GM23338 (cell line): ENCODE results near the gene TCEAL1. TPM values are rescaled to one million over a fixed set of nuclear protein-coding genes. Genes with fewer than 3 reads are reported as not detected.

Experiments
- ATAC-seq: fragments of 200-7000 bp; cut with Tn5 transposase; 3 replicates; pipeline ENCODE4 v1.9.1; 2020
- DNase-seq: peaks from one replicate; pipeline ENCODE4 v3.0.0-alpha.2; 2015; ENCODE audit warnings: low spot score
- H2AFZ ChIP-seq: fragments of 200-600 bp; sonication (generic); 2 replicates; pipeline ENCODE4 v1.8.0; 2016; ENCODE audit warnings: antibody characterized with exemption, mild to moderate bottlenecking, moderate library complexity
- H3F3A ChIP-seq: fragments of 200-600 bp; sonication (generic); replicated peaks from 2 replicates; pipeline ENCODE4 v1.8.0; 2017; ENCODE audit warnings: antibody characterized with exemption, mixed run types, low read depth
- H3K27ac ChIP-seq: fragments of 200-600 bp; sonication (generic); 2 replicates; pipeline ENCODE4 v1.6.1; 2016; ENCODE audit warnings: low read depth
- H3K27me3 ChIP-seq: fragments of 200-600 bp; sonication (generic); 2 replicates; pipeline ENCODE4 v1.8.0; 2016; ENCODE audit warnings: mild to moderate bottlenecking, mixed run types, moderate library complexity; ENCODE audit not compliant: insufficient read depth
- H3K36me3 ChIP-seq: fragments of 200-600 bp; sonication (generic); 2 replicates; pipeline ENCODE4 v1.8.0; 2016; ENCODE audit warnings: mild to moderate bottlenecking; ENCODE audit not compliant: insufficient read depth
- H3K4me1 ChIP-seq: fragments of 200-600 bp; sonication (generic); 2 replicates; pipeline ENCODE4 v1.8.0; 2016; ENCODE audit warnings: mild to moderate bottlenecking, moderate library complexity; ENCODE audit not compliant: insufficient read depth
- H3K4me2 ChIP-seq: fragments of 200-600 bp; sonication (generic); 2 replicates; pipeline ENCODE4 v1.7.1; 2017; ENCODE audit warnings: mixed run types
- H3K4me3 ChIP-seq: fragments of 200-600 bp; sonication (generic); 2 replicates; pipeline ENCODE4 v1.6.1; 2016; ENCODE audit warnings: mixed run types
- H3K79me2 ChIP-seq: fragments of 200-600 bp; sonication (generic); replicated peaks from 2 replicates; pipeline ENCODE4 v1.8.0; 2017; ENCODE audit warnings: mild to moderate bottlenecking; ENCODE audit not compliant: insufficient read depth
- H3K9me2 ChIP-seq: fragments of 200-600 bp; sonication (generic); 2 replicates; pipeline ENCODE4 v1.8.0; 2017; ENCODE audit not compliant: insufficient read depth
- H4K20me1 ChIP-seq: fragments of 200-600 bp; sonication (generic); replicated peaks from 2 replicates; pipeline ENCODE4 v1.8.0; 2017; ENCODE audit warnings: mild to moderate bottlenecking; ENCODE audit not compliant: insufficient read depth
- H3K27ac Mint-ChIP-seq: 2 replicates; pipeline ENCODE4 v1.8.0; 2020; ENCODE audit warnings: inconsistent platforms, mild to moderate bottlenecking, moderate library complexity, mixed read lengths
- H3K27me3 Mint-ChIP-seq: 3 replicates; pipeline ENCODE4 v1.8.0; 2022; ENCODE audit warnings: low read depth, mild to moderate bottlenecking, moderate library complexity, mixed read lengths, inconsistent platforms; ENCODE audit not compliant: insufficient read depth, poor library complexity
- H3K36me3 Mint-ChIP-seq: 3 replicates; pipeline ENCODE4 v1.8.0; 2021; ENCODE audit warnings: low read depth, mild to moderate bottlenecking, inconsistent platforms, moderate library complexity, mixed read lengths
- H3K4me1 Mint-ChIP-seq: 3 replicates; pipeline ENCODE4 v1.8.0; 2020; ENCODE audit warnings: mild to moderate bottlenecking, inconsistent platforms, mixed read lengths
- H3K4me3 Mint-ChIP-seq: 3 replicates; pipeline ENCODE4 v1.8.0; 2021; ENCODE audit warnings: moderate library complexity, mild to moderate bottlenecking, inconsistent platforms, mixed read lengths
- H3K9me3 Mint-ChIP-seq: 3 replicates; pipeline ENCODE4 v1.8.0; 2020; ENCODE audit warnings: moderate library complexity, mild to moderate bottlenecking, inconsistent platforms, mixed read lengths
- CREB1 ChIP-seq: fragments of 250-450 bp; sonication (Bioruptor Pico); IDR thresholded peaks from 2 replicates; pipeline ENCODE4 v1.5.0; 2020; ENCODE audit warnings: low read depth, mild to moderate bottlenecking, moderate library complexity
- EZH2phosphoT487 ChIP-seq: fragments of 200-600 bp; sonication (generic); IDR thresholded peaks from one replicate; pipeline ENCODE4 v1.8.1; 2018; ENCODE audit warnings: antibody characterized with exemption; ENCODE audit not compliant: unreplicated experiment
- POLR2AphosphoS5 ChIP-seq: IDR thresholded peaks from 2 replicates; pipeline ENCODE4 v1.6.1; 2016; ENCODE audit warnings: antibody characterized with exemption, low read depth
- STAT1 ChIP-seq: IDR thresholded peaks from one replicate; pipeline ENCODE4 v1.6.1; 2016; ENCODE audit warnings: antibody characterized with exemption; ENCODE audit not compliant: unreplicated experiment
- polyA plus RNA-seq: library from polyadenylated mRNA; unstranded; fragments of >200 nt; fragmentation: Nextera tagmentation; extraction: Ambion mirVana; gene quantifications from 2 replicates; pipeline ENCODE4 v1.2.1, GENCODE V29; 2016
- total RNA-seq: library from RNA; depleted of rRNA; stranded (reverse); fragments of >200 nt; shearing (Covaris generic); gene quantifications from 2 replicates; pipeline ENCODE4 v1.2.3, GENCODE V29; 2014
- TF ChIP-seq, protein P1 (sequence below): IDR thresholded peaks from one replicate; pipeline ENCODE4 v1.6.1; 2018; ENCODE audit warnings: antibody characterized with exemption; ENCODE audit not compliant: unreplicated experiment
- TF ChIP-seq, protein P2 (sequence below): IDR thresholded peaks from 2 replicates; pipeline ENCODE4 v1.6.1; 2016; ENCODE audit warnings: antibody characterized with exemption

Gene TCEAL1
- total and polyA plus RNA-seq, 2 experiments from 2014 or later: 5.8 to 8.8 TPM

DNA sequence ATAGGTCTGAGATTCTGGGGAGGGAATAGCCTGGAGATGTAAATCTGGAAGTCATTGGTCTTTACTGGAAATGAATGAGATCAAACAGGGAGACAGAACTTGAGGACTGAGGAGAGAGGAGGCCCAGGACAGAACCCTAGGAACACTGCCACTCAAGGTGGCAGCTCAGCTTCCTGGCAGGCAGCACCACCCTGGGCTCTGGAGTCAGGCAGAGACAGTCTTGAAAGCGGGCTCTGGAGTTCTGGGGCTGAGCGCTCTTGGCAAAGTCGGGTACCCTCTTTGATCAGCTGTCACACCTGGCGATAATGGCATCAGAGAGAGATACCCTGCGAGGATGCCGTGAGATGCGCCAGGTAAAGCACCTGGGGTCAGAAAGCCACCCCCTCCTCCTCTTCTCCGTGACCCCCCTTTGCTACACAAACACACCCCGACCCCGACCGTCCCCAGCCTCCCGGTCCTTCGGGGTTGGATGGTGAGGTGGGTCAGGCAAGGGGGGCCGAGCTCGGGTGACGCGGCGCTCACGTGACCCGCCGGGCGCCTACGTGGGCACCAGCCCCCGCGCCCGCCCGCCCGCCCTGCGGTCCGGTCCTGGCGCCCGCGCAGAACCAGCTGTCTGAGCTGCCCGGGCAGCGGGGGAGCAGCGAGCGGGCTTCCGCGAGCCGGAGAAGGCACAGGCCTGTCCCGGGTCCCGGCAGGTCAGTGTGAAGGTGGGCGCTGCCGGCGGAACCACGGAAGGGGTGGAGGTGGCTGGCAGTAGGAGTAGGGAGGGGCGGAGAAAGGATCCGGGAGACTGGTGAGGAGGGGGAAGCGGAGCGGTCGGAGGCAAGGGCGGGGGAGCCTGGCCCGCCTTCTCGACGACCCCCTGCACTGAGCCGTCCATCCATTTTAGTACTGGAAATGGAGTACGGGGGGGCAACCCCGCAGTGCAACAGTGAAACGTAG, 21.1 kb upstream of the TCEAL1 start, which contains the start of gene TCEAL3:
TSS of gene TCEAL3 (plus strand) at position 600 of the 942 bp plus-strand sequence. CDS start 1,102 bp downstream, outside the sequence.
- no peak within 1 kb of the TSS for H3K27ac ChIP-seq

DNA sequence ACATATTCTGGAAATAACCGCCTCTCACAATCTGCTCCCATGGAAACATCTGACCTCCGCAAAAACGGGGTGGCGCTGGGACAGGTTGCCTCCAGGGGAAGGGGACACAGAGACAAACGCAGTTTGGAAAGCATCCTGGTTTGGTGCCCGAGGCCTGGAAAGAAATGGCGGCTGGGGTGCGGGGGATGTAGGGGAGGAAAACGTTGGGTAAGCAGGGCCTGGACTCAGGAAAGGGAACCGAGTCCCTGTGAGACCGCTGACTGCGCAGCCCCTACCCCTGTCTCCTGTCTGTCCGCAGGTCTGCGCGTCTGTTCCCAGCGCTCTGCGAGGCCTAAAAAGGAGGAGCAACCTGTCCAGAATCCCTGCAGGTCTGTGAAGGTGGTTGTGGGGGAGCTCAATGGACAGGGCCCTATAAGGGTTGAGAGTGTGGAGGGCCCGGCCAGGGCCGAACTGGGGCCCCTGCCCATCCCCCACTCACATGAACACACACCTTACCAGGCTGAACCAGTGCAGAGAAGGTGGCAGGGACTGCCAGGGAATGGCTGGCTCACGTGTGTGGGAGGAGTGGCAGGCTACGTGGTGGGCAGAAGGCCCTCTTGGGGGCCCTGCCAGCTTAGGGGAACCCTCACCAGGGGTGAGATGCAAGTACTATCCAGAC, 20.3 kb upstream of the TCEAL1 start:
- Mint-ChIP-seq H3K27ac (peak overlapping the region; percentile 80), H3K4me3 (peak overlapping the region; percentile 86), H3K27me3 (peaks cover 6% of the 10 kb centered on the region), H3K36me3 (peaks cover 6% of the 10 kb centered on the region; the same call in 1 of the 3 replicates), H3K4me1 (peaks cover 13% of the 10 kb centered on the region), H3K9me3 (no peaks in the 10 kb centered on the region; the same call in 2 of the 3 replicates)
- H4K20me1 ChIP-seq: no peaks in the 10 kb centered on the region
- 0 out of 2 replicates have a peak overlapping the region, but pooled peaks have one; percentile 63 for H2AFZ ChIP-seq
- no peak for DNase-seq
- no peak overlapping the region for H3K27ac ChIP-seq
- H3K27me3 ChIP-seq: peaks cover 9% of the 10 kb centered on the region; the same call in 1 of the 2 replicates
- no peak for TF ChIP-seq CREB1 (CRISPR knock-in tag)
- no peak for TF ChIP-seq POLR2AphosphoS5
- TF ChIP-seq, protein P1, sequence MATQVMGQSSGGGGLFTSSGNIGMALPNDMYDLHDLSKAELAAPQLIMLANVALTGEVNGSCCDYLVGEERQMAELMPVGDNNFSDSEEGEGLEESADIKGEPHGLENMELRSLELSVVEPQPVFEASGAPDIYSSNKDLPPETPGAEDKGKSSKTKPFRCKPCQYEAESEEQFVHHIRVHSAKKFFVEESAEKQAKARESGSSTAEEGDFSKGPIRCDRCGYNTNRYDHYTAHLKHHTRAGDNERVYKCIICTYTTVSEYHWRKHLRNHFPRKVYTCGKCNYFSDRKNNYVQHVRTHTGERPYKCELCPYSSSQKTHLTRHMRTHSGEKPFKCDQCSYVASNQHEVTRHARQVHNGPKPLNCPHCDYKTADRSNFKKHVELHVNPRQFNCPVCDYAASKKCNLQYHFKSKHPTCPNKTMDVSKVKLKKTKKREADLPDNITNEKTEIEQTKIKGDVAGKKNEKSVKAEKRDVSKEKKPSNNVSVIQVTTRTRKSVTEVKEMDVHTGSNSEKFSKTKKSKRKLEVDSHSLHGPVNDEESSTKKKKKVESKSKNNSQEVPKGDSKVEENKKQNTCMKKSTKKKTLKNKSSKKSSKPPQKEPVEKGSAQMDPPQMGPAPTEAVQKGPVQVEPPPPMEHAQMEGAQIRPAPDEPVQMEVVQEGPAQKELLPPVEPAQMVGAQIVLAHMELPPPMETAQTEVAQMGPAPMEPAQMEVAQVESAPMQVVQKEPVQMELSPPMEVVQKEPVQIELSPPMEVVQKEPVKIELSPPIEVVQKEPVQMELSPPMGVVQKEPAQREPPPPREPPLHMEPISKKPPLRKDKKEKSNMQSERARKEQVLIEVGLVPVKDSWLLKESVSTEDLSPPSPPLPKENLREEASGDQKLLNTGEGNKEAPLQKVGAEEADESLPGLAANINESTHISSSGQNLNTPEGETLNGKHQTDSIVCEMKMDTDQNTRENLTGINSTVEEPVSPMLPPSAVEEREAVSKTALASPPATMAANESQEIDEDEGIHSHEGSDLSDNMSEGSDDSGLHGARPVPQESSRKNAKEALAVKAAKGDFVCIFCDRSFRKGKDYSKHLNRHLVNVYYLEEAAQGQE: no peak
- no peak for TF ChIP-seq STAT1
- TF ChIP-seq EZH2phosphoT487: no peak
- TF ChIP-seq, protein P2, sequence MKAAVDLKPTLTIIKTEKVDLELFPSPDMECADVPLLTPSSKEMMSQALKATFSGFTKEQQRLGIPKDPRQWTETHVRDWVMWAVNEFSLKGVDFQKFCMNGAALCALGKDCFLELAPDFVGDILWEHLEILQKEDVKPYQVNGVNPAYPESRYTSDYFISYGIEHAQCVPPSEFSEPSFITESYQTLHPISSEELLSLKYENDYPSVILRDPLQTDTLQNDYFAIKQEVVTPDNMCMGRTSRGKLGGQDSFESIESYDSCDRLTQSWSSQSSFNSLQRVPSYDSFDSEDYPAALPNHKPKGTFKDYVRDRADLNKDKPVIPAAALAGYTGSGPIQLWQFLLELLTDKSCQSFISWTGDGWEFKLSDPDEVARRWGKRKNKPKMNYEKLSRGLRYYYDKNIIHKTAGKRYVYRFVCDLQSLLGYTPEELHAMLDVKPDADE: no peak
- H3K4me2 ChIP-seq: peak overlapping the region; percentile 77
- H3K4me3 ChIP-seq: peak overlapping the region; percentile 71
- H3K36me3 ChIP-seq: no peaks in the 10 kb centered on the region
- 0 out of 2 replicates have a peak, but pooled peaks cover 2% of the 10 kb centered on the region for H3K4me1 ChIP-seq
- H3F3A ChIP-seq: no peaks in the 10 kb centered on the region
- H3K79me2 ChIP-seq: no peaks in the 10 kb centered on the region
- H3K9me2 ChIP-seq: no peaks in the 10 kb centered on the region
- peak; percentile 50 for ATAC-seq

More for the DNA sequence above, 21.1 kb upstream of the TCEAL1 start, which contains the start of gene TCEAL3:
- Histone ChIP-seq H3K9me2 (no peaks in the 10 kb centered on the region), H3K4me2 (peak within 1 kb of the TSS; percentile 77), H4K20me1 (no peaks in the 10 kb centered on the region), H3K4me3 (peak within 1 kb of the TSS; percentile 71), H3K36me3 (no peaks in the 10 kb centered on the region), H3K4me1 (0 out of 2 replicates have a peak, but pooled peaks cover 2% of the 10 kb centered on the region), H3K79me2 (no peaks in the 10 kb centered on the region), H2AFZ (0 out of 2 replicates have a peak within 1 kb of the TSS, but pooled peaks have one; percentile 63), H3F3A (no peaks in the 10 kb centered on the region), H3K27me3 (peaks cover 9% of the 10 kb centered on the region; the same call in 1 of the 2 replicates)
- DNase-seq (peak; percentile 62), ATAC-seq (peak; percentile 85)
- H3K36me3 Mint-ChIP-seq: peaks cover 6% of the 10 kb centered on the region; the same call in 1 of the 3 replicates
- H3K27ac Mint-ChIP-seq: peak within 1 kb of the TSS; percentile 80
- H3K9me3 Mint-ChIP-seq: no peaks in the 10 kb centered on the region; the same call in 2 of the 3 replicates
- peak within 1 kb of the TSS; percentile 86 for H3K4me3 Mint-ChIP-seq
- H3K4me1 Mint-ChIP-seq: peaks cover 13% of the 10 kb centered on the region
- peaks cover 6% of the 10 kb centered on the region for H3K27me3 Mint-ChIP-seq
- TF ChIP-seq CREB1 (CRISPR knock-in tag) (peak; percentile 76), POLR2AphosphoS5 (no peak)
